ENCODE measurements around the gene TBC1D14.

DNA sequence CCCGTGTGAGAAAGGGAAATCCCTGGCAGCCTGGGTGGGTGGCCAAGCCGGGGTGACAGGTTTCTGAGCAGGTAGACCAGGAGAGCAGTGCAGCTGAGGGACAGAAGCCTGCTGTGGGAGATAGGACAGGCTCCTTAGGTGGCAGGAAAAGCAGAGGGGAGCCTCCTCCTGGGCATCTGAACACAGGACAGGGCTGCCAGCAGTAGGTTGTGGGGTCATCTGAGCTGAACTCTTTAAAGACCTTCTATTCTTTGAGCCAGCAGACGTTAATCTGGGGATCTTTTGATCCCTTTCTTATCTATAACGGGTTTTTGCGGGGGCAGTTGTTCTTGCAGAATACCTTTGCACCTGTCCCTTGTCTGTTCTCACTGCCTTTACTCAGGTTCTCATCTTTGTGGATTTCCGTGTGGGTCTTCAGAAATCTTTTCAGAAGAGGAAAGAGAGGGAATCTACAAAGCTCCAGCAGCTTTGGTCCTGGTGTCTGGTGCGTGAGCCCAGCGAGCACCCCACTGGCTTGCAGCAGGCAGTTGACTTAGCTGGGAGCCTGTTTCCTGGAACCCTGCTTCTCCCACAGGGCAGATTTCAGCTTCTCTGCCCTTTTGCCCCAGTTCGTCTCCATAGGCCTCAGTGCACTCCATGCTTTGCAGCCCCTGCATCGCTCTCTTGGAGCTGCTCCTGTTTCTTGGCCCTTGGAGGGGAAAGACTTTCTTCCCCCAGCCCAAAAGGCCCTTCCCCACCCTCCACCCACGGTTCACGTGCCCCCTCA is 97.7 kb downstream of the TBC1D14 start:
- no peak for TF ChIP-seq POLR2AphosphoS5 (IDR thresholded peaks at IDR 0.05; ENCODE audit: low read depth, low read length)
- TF ChIP-seq REST (IDR thresholded peaks at IDR 0.05; ENCODE audit: insufficient read depth in 1 of 2, low read depth in 2 of 2, low read length in 2 of 2) = no peak

Measured in PFSK-1 (cell line).